ENCODE measurements around the gene PRKCH.
"Not testable (repeated sequence)": the region's sequence is repeated elsewhere in the genome, so short reads cannot be mapped to it uniquely, and the experiment has no call there.

Gene PRKCH

DNA sequence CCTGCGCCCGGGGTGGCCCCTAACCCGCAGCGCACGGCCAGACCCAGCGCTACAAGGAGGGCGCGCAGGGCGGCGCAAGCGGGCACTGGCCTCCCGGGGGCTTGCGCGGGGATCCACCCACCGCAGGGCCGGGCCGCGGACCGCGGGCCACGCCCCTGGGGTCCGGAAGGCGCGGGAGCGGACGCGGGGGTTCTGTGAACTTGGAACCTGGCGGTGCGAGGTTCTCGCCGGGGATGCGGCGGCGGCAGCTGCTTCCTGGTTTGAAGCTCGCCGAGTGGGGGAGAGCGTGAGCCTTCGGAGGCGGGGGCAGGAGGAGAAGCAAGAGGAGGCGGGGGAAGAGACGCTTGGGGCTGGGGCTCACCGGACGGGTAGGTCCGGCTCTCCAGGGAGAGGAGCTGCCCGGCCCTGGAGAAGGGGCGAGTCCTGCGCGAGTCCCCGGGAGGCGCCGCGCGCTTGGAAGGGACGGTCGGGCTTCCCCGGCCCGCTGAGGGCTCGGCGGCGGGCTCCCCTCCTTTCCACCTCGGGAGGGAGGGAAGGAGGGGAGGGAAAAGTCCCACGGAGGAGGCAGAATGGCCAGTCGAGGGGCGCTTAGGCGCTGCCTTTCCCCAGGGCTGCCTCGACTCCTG is at the start of gene PRKCH:
TSS of gene PRKCH (plus strand) at position 195 of the 626 bp plus-strand sequence. CDS start 523 bp downstream, outside the sequence.
- peak; percentile 70 for DNase-seq

DNA sequence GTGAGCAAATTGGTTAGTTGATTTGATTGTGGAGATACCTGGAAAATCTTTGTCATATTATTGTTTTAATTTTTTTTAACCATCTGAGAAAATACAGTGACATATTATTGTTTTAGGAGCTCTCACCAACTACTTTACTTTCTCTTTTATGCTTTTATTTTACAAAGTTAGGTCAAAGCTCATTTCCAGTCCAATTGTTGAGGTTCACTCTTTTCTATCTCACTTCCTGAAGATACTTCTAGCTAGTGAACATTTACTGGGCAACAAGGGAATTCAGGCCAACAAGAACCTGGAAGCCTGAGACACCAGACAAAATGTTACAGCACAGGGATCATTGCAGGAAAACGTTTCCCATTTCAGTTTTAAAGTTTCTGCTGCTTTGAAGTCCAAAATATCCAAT is 44.1 kb upstream of the PRKCH start:
- no peak for DNase-seq

DNA sequence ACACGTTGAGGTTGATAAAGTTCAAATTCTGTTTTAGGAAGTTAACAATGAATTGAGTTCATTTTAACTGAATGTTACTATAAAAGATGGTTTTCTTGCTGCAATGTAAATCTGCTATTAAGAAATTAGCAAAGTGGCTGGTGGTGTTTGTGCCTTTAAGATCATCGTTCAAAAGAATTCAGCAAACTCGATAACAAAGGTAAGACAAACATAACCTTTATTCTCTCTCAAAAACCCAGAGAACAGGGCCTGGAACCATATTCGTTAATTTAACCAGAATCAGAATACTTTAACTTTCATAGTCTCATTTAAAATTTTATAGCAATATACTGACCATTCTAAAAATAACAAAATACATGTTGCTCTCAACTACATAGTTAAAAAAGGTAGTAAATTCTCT is 43.6 kb upstream of the PRKCH start:
- no peak for DNase-seq

DNA sequence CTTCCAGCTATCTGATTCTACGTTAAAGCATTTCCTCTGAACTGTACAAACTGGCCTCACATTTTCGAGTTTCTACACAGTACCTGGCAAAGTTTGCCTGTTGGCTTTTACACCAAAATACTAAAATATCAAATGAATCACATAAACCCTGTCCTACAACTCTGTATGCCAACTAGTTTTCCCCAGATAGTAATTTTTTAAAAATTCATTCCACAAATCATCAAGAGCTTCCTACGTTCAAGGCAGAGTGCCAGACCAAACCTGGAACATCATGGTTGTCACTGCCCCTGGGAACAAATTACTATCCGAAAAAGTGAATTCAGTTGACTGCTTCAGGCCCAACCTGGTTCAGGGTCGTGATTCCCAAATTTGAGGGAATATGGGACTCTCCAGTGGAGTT is 42.3 kb upstream of the PRKCH start:
- no peak for DNase-seq

DNA sequence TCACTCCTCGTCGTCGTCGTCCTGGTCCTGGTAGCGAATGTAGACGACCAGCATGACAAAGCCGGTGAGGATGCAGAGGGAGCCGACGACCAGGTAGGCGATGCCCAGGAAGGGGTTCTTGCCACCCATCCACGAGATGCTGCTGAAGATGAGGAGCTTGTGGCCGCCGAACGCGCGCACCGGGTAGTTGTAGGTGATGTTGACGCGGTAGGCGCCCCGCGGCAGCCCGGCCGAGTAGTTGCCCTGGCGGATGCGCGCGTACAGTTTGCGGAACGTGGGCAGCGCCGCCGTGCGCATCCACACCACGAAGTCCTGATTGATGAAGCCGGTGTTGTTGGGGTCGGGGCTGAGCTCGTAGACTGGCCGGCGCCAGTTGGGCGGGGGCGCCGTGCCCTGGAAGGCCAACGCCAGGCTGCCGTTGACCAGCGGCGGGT is 41.3 kb upstream of the PRKCH start:
- no peak for DNase-seq

DNA sequence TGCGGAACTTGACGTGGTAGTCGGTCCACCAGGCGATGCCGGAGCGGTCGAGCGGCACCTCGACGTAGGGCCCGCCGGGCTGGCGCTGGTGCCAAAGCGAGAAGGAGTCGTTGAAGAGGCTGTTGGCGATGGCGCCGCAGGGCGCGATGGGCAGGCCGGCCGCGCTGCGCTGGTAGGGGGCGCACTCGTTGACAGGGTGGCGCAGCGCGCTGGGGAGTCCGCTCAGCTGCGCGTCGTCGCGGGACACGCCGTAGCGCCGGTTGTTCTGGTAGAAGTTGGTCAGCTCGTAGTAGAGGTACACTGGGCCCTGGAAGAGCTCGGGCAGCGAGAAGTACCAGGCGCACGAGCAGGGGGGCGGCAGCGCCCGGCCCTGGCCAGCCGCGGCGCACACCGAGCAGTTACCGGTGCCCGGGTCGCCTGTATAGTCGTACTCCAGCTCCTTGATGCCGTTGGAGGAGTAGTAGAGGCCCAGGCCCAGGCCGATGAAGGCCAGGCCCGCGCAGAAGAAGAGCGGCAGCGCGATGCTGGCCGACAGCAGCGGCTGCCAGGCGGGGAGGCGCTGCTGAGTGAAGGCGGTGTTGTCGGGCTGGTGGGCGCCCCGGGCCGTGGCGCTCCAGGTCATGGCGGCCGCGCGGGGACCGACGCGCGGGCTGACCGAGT is 40.7 kb upstream of the PRKCH start:
- DNase-seq, result peak; percentile 53

DNA sequence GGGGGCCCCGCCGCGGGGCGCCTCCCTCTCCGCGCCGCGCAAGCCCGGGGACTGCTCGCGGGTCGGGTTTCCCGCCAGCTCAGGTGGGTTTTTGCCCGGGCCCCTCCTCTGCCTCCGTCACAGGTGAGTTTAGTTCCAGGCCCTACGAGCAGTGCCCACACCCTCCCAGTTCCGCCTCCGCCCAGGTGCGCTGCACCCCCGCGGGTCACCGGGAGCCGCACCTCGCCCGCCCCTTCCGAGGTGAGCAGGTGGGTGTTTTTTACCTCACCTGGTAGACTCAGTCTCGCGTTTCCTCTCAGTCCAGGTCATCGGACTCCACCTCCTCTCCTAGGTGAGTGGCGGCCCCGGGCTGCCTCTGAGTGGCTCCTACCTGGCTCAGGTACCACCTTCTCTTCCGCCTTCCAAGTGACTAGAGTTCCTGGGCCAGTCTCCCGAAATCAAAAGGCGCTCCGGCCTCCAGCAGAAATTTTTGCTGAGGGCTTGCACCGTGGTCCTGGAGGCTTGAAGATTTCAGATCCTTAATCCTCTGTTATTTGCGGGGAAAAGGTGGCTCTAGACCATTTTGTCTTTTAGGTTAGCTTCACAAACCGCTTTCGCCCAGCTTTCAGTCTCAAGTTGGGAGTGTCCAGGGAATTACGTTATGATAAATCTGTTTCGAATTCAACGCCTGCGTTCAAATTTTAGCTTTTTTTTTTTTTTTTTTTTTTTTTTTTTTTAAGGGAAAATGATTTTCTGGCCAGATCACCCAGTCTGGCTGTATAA is 40.0 kb upstream of the PRKCH start, which contains the start of gene TMEM30B:
TSS of gene TMEM30B (minus strand) at position 153 of the 762 bp plus-strand sequence. CDS start 191 bp downstream, outside the sequence.
- DNase-seq, result no peak

DNA sequence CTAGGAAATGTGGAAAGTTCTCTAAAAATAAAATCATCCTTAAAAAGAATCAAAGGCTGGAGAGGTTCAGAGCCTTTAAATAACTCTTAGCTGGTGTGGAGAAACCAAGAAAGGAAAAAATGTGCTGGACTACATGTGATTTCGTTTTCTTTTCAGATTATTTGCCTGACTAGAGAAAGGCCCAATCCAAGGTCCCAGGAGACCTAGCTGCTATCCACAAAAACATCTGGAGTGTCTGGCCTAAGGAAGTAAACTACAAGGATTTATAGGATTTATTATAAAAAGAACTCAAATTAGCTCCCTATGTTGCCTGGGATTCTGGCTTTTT is 39.5 kb upstream of the PRKCH start:
- DNase-seq, result peak; percentile 5

DNA sequence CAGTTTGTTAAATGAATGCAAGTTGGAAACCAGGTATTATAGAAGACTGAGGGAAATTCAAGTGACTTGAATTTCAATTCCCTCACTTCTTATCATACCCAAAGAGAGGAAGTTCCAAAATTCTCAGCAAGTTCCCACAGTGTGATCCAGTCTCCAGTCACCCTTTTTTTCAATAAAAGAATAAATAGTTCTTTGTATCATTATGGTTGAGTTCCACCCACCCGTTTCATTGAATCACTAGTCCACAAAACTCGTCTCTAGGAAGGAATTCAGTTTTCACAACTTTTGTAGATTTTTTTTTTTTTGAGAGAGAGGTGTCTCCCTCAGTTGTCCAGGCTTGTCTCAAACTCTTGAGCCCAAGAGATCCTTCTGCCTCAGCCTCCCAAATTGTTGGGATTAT is 38.6 kb upstream of the PRKCH start:
- DNase-seq, result no peak

DNA sequence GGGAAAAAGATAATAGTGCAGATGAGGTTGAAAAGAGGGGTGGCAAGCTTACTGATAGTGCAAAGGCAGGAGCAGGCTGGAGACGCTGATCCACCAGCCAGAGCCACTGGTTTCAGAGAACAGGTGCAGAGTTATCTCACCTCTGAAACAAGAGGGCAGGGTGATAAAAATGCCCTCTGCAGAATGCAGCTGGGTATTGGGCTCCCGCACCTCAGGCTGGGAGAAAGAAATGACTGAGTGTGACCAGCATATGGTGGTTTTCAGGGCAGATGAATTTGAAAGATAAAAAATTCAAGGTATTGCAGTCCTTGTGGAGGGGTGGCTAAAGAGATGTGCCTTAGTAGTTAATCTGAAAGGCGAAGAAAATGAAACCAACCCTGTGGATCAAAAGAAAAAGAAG is 37.4 kb upstream of the PRKCH start:
- no peak for DNase-seq

DNA sequence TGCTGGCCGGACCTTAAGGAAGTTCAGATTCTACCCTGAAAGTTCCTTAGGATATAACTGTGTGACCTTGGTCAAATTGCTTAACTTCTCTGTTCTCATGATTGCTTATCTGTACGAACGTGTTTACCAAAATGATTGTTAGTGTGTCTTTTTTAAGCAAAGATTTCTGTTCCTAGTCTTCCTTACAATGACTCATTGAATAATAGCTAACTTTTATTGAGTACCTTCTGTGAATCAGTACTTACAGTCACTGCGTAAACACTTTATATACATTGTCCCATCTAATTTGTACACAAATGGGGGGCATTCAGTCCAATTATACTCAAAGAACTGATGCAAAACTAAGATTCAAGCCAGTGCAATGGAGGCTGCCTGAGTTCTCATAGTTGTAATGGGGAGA is 36.0 kb upstream of the PRKCH start:
- DNase-seq, result no peak

DNA sequence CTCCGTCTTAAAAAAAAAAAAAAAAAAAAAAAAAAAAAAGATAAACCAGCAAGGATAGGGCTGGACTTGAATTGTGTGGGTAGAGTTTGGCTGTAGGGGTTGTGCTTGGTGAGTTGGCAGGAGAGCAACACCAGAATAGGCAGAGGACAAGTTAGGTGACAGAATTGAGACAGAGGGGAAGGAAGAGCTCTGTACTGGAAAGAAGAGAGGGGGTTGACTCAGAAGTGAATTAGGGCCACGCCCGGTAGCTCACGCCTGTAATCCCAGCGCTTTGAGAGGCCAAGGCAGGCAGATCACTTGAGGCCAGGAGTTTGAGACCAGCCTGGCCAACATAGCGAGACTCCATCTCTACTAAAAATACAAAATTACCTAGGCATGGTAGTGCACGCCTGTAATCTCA is 34.2 kb upstream of the PRKCH start:
- DNase-seq, result no peak

DNA sequence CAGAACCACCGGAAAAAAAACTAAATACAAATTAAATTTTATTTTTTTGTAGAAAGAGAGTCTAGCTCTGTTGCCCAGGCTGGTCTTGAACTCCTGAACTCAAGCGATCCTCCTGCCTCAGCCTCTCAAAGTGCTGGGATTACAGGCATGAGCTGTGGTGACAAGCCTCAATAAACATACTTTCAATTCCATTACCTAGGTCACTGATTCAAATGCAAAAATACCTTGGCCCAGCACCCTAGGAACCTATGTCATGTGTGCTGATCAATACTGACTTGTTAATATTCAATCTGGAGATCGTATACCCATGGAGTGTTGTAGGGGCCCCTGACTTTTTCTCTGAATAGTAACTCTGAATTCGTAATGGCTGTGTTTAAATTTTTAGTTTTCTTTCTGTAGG is 33.2 kb upstream of the PRKCH start:
- no peak for DNase-seq

DNA sequence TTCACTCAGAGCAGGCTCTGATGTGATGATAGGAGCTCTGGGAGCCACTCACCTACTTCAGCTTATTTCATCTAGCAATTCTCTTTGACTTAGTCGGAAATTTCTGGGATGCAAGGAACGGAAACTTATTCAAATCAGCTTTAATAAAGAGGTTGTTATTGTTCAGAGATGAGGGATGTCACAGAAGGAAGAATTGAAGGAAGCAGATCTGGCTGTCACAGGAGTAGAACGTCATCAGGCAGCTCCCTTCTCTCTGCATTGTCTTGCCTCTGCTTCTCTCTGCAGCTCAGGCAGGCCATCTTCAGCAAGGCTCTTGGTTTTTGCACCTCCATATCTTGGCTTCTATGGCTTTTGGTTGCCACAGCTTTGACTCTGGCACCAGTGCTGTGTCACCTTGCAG is 32.7 kb upstream of the PRKCH start:
- no peak for DNase-seq

DNA sequence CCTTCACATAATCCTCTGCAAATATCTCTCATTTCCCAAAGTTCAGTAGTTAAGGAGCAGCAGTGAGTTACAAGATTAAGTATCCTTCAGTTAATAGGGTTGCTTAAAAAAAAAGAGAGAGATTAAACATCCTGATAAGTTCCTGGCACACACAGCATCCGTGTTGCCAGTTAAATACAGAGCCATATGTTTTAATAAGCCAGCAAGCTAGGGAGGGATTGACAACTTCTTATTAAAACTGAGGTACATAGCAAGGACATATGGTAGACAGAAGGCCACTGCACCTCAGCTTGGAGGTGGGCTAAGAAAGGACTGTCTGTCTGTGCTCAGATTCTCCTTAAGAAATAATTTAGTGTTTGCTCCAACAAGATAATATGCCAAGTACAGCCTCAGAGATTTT is 30.7 kb upstream of the PRKCH start:
- DNase-seq, result peak; percentile 94

DNA sequence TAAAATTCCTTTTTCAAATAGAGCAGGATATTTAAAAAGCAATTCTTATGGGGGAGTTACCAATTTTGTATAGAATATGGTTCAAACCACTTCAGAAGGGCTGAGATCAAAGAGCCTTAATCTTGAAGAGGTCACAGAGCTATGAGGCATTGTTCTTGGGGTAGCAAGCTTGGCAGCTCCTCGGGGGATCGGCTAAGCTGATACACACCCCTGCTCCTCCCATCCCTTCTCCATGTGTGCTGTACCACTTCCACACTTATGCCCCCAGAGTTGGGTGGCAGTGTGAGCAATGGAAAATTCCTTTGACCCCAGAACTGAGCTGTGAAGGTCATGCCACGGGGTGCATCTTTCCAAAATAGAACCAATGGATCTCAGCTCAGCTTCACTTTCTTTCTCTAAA is 25.2 kb upstream of the PRKCH start:
- DNase-seq, result no peak

DNA sequence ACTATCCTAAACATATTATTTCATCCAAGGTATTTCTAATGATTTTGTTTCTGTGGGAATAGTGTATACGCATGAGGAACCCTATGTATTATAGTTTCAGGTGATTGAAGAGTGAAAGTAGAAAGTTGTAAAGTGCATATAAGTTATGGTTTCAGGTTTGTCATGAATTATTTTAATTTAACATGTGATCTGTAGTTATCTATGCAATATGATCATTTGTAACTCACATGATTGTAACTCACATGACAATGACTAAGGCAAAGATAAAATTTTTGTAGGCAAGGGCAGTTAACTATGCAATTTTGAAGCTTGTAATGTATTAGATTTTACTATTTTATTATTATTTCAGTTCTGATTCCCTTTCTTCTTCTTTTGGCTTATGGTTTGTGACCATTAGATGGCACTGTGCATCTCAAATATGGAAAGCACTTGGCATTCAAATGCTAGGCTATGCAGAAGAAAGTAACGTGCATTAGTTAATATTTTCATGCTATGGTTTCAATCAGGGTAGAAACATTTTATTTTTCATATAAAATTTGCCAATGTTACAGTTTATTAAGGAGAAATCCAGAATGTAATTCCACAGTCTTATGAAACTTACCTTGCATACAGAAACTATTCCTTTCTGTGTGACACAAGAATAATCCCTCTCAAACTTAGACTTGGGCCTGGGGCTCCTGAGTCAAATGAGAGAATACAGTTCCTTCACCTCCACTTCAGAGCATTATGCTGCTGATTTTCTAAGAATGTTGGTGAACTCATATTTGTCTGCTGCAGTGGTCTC is 24.5 kb upstream of the PRKCH start:
- peak; percentile 53 for DNase-seq

DNA sequence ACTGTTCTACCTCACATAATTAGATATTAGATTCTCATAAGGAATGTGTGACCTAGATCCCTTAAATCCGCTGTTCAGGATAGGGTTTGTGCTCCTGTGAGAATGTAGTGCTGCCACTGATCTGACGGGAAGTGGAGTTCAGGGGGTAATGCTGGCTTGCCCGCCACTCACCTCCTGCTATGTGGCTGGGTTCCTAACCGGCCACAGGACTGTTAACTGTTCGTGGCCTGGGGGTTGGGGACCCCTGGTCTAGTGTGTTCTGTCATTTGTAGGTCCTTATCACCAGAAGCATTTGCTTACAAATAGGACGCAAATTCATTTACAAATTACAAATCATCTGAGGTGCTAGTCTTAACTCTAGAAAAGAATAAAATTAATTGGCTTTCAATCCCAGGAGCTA is 23.8 kb upstream of the PRKCH start:
- DNase-seq, result no peak

DNA sequence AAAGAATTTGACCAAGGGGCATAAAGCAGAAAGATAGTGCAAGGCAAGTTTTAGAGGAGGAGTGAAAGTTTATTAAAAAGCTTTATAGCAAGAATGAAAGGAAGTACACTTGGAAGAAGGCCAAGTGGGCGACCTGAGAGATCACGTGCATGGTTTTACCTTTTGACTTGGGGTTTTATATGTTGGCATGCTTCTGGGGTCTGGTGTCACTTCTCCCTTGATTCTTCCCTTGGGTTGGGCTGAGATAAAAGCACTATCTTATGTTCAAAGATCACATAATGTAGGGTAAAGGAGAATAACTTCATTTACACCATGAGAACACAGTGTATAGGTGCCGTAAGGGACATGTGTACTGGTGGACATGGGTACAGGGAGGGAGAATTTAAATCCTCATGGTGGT is 22.6 kb upstream of the PRKCH start:
- no peak for DNase-seq

DNA sequence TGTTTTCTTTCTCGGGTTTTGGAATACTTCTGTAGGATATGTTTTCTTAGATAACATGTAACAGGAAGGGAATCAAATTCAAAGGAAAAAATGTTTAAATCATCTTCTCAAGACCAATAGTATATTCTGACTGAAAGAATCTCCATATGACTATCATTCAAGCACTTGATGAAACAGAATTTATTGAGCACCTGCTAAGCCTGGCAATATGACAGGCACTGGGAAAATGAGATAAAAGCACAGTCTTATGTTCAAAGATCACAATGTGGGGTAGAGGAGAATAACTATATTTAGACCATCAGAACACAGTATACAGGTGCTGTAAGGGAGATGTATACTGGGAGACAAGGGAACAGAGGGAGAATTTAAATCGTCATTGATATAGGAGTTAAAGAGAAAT is 21.2 kb upstream of the PRKCH start:
- no peak for DNase-seq

DNA sequence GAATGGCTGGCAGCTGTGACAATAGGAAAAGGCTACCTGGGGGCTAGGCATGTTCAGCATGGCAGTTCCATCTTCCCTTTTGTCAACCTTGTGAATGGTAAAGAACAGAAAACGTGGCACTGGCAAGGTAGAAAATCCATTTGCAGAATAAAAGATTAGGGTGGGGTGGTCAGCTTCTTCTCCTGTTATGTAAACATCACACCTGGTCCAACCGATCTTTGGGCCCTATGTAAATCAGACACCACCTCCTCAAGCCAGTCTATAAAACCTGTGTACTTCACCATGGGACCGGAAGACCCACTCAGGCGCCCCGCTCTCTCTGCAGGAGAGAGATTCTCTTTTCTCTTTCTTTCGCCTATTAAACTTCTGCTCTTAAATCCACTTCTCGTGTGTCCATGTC is 20.6 kb upstream of the PRKCH start:
- no peak for DNase-seq

DNA sequence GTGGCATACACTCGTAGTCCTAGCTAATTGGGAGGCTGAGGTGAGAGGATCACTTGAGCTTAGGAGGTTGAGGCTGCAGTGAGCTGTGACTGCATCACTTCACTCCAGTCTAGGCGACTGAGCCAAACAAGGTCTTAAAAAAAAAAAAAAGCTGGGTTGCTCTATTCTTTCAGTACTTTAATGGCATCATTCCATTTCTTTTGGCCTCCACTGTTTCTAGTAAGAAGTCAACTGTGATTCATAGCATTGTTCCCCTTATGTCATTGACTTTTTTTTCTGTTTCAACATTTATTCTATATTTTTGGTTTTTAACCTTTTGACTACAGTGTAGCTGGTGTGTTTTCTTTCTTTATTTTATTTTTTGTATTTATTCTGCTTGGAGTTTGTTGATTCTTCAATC is 16.7 kb upstream of the PRKCH start:
- DNase-seq, result no peak

DNA sequence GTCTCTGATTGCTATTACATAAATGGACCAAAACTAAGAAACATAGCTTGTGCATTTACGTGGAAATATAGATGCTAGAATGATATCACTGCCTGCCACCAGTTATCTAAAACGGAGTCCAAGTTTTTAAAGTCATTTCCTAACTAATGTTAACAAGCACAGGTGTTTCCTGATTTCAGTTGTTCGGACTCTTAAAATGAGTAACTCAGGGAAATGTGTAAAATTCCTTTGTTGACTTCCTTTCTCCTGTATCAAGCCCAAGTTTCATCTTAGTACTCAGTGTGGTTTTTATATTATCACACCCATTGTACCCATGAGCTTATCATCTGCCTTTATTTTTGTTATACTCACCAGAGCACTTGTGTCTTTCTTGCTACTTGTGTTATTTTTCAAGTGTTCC is 13.2 kb upstream of the PRKCH start:
- no peak for DNase-seq

DNA sequence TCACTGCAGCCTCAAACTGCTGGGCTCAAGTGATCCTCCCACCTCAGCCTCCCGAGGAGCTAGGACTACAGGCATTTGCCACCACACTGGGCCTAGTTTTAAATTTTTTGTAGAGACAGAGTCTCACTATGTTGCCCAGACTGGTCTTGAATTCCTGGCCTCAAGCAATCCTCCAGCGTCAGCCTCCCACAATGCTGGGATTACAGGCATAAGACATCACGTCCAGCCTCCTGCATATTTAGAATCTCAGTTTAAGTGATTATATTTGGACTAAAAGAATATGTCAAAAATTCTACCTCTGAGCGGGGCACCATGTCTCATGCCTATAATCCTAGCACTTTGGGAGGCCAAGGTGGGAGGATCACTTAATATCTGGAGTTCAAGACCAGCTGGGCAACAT is 12.7 kb upstream of the PRKCH start:
- DNase-seq, result not testable (repeated sequence)
